ENCODE data around the gene C15orf39. TPM values are rescaled to one million over a fixed set of nuclear protein-coding genes. Genes with fewer than 3 reads are reported as not detected.

The C15orf39 gene
- total and polyA plus RNA-seq, 2 of the 13 experiments (the other 11 are each of a cell fraction or from before 2014, with no cell fraction given) = 6.2 to 13.5 TPM

GRCh38 chr15:75195766-75196241, 5.9 kb upstream of the C15orf39 start:
- Histone ChIP-seq H3K4me1 (ENCODE audit: insufficient read depth, low read length) (peaks cover 84% of the 10 kb centered on the region), H2AFZ (ENCODE audit: low read length) (no peak overlapping the region), H3K9ac (ENCODE audit: insufficient read depth, low read depth, low read length) (no peak overlapping the region), H3K36me3 (replicated peaks in 1 of 2; ENCODE audit: control insufficient read depth in 1 of 2, insufficient read depth in 2 of 2, low read length in 2 of 2) (no peaks in the 10 kb centered on the region), H3K9me3 (ENCODE audit: low read length) (0 out of 2 replicates have a peak, but pooled peaks cover 2% of the 10 kb centered on the region), H3K4me3 (replicated peaks in 1 of 3; ENCODE audit: insufficient read depth in 1 of 3, low read depth in 2 of 3, low read length in 3 of 3) (no peak overlapping the region), H3K27ac (ENCODE audit: extremely low read length, insufficient read depth, low read length) (no peak overlapping the region), H3K79me2 (ENCODE audit: insufficient read depth, low read length) (peaks cover 8% of the 10 kb centered on the region), H4K20me1 (ENCODE audit: insufficient read depth, low read length) (no peaks in the 10 kb centered on the region), H3K4me2 (ENCODE audit: low read depth, low read length) (no peak overlapping the region), H3K27me3 (ENCODE audit: control insufficient read depth in 1 of 2, insufficient read depth in 2 of 2, low read length in 2 of 2) (no peaks in the 10 kb centered on the region)
- POLR2A ChIA-PET = interaction anchor here (6.8 kb wide), 1 partner anchor 17 kb away, joined by 151 read pairs; no protein-coding TSS in a partner anchor
- TF ChIP-seq, protein P1, sequence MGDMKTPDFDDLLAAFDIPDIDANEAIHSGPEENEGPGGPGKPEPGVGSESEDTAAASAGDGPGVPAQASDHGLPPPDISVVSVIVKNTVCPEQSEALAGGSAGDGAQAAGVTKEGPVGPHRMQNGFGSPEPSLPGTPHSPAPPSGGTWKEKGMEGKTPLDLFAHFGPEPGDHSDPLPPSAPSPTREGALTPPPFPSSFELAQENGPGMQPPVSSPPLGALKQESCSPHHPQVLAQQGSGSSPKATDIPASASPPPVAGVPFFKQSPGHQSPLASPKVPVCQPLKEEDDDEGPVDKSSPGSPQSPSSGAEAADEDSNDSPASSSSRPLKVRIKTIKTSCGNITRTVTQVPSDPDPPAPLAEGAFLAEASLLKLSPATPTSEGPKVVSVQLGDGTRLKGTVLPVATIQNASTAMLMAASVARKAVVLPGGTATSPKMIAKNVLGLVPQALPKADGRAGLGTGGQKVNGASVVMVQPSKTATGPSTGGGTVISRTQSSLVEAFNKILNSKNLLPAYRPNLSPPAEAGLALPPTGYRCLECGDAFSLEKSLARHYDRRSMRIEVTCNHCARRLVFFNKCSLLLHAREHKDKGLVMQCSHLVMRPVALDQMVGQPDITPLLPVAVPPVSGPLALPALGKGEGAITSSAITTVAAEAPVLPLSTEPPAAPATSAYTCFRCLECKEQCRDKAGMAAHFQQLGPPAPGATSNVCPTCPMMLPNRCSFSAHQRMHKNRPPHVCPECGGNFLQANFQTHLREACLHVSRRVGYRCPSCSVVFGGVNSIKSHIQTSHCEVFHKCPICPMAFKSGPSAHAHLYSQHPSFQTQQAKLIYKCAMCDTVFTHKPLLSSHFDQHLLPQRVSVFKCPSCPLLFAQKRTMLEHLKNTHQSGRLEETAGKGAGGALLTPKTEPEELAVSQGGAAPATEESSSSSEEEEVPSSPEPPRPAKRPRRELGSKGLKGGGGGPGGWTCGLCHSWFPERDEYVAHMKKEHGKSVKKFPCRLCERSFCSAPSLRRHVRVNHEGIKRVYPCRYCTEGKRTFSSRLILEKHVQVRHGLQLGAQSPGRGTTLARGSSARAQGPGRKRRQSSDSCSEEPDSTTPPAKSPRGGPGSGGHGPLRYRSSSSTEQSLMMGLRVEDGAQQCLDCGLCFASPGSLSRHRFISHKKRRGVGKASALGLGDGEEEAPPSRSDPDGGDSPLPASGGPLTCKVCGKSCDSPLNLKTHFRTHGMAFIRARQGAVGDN (CRISPR knock-in tag; IDR thresholded peaks at IDR 0.05) = peak; percentile 16; the same call in 1 of the 2 replicates
- no peak for TF ChIP-seq TCF7 (IDR thresholded peaks at IDR 0.05; ENCODE audit: low read depth)
- no peak for DNase-seq (ENCODE audit: low spot score)
- FAIRE-seq = no peak
- WGBS (ENCODE audit: low lambda C conversion rate) = 60% methylated on average over 4 of the region's 14 CpGs
- intact Hi-C loops (cut with micrococcal nuclease; ENCODE audit: unreplicated experiment) = no loop called here
- CTCF ChIA-PET (ENCODE audit: low intra/inter-chr PET ratio, low total read pairs) = no interaction called here
- no TSS peak for BruUV-seq (replicated peaks)
- in situ Hi-C loops (cut with HindIII; ENCODE audit: extremely low pct_ligation_motif_present, low pct_unique_long_range_greater_than_20kb) = no loop called here
- no peak for ATAC-seq

Data from HepG2 (cell line).